GM23248 (cell line): ENCODE measurements around the gene PGPEP1.

Experiments
- EZH2 ChIP-seq: fragments of 200-600 bp; sonication (generic); IDR thresholded peaks from 2 replicates; pipeline ENCODE4 v1.6.1; 2018; ENCODE audit warnings: antibody characterized with exemption, mild to moderate bottlenecking; ENCODE audit not compliant: insufficient read depth, poor library complexity, severe bottlenecking
- EZH2phosphoT487 ChIP-seq: fragments of 200-600 bp; sonication (generic); IDR thresholded peaks from 2 replicates; pipeline ENCODE4 v1.6.1; 2018; ENCODE audit warnings: antibody characterized with exemption, moderate library complexity, mild to moderate bottlenecking, low read depth; ENCODE audit not compliant: insufficient read depth

GRCh38 chr19:18384775-18385174, 44.4 kb downstream of the PGPEP1 start:
- TF ChIP-seq EZH2 (no peak), EZH2phosphoT487 (no peak)
